Medulla oblongata (tissue), 1 donor: ENCODE results near the gene FGF14.

Experiments used
- DNase-seq: peaks from one replicate; pipeline ENCODE4 v3.0.0-alpha.2; 2015; ENCODE audit errors: extremely low spot score

Gene FGF14

GRCh38 chr13:101931186-101931585 lies 470.7 kb downstream of the FGF14 start:
- no peak for DNase-seq

- DNase-seq, result no peak
These were observed 471.5 kb downstream of the FGF14 start for GRCh38 chr13:101930331-101930730.

DNA sequence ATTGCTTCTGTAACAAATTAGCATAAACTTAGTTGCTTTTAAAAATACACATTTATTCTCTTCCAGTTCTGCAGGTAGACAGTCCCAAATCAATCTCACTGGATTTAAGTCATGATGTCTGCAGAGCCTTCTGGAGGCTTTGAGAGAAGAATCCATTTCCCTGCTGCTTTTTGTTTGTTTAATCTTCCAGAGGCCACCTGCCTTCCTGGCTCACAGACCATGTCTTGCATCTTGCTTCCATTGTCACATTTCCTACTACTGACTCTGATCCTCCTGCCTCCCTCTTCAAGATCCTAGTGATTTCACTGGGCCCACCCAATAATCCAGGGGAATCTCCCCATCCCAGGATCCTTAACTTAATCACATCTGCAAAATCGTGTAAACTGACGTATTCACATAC lies 476.1 kb downstream of the FGF14 start:
- no peak for DNase-seq

- DNase-seq, result peak; percentile 10
These were observed 482.2 kb downstream of the FGF14 start for GRCh38 chr13:101919541-101920181.

- peak; percentile 16 for DNase-seq
These were observed 483.8 kb downstream of the FGF14 start for GRCh38 chr13:101917833-101918661.

DNA sequence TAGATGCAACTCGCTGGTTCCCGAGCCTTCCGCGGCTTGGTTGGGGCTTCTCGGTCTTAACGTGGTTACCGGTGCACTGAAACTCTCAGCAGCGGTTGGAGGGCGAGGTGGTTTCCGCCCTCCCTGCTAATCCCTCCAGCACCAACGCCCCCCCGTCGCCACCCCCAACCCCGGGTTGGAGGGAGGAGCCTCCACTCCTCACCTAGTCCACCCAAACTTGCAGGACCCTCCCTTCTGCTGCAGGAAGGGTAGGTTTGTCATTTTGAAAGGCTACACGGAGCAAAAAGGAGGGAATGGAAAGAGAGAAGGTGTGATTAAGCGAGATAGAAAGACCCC lies 484.4 kb downstream of the FGF14 start:
- no peak for DNase-seq

DNA sequence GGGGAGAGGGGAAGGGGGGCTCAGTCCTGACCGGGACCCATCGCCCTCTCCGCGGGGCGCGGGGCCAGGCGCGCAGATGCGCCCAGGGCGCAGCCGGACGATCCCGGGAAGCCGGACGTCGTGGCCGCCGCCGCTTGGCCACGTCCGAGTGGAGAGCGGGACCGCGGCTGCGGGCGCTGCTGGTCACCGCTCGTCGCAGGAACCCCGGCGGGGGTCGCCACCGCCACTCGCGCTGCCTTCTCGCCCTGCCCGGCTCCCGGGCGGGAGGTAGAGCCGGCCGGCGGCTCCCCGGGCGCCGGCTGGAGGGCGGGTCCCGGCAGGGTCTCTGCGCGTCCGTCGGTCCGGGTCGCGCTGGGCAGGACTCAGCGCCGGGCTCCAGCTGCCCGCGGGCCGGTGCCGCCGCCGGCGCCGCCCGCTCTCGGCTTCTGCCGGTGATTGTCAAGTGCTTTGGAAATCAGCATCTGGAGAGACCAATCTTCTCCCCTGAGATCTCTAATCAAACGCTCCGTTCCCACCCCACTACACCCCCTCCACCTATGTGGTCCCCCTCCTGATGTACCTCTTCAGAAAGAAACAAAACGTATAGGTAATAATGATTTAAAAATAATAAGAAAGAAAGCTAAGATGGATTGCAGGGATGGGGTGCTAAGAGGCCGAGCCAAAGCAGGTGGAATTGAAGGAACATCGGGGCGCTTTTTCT lies 484.9 kb downstream of the FGF14 start:
- no peak for DNase-seq

DNA sequence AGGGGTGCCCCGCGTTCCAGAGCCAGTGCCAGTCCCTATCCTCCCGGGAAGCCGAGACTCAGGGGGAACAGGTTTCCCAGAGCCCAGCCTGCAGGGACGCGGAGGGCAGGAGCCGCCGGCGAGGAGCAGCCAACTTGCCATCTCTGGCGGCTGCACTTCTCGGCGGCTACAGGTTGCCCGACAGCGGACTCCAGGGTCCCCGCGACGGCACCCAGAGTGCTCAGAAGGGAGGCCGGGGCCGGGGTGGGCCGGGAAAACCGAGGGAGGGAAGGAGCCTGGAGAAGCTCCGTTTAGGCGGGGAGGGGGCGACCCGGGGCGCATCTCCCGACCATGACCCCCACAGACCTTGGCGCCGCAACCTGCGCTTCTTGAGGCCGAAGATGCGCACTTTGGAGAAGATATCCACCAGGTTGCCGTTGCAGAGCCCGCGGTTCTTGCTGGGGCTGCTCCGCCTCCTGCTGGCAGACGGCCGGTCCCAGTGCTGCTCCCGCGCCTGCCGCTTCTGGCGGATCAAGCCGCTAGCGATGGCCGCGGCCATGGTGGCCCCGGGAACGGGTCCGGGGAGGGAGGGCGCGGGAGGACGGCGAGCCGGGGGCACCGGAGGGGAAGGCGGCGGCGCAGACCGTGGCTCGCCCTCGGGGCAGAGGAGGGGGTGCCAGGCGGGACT lies 485.6 kb downstream of the FGF14 start:
- no peak for DNase-seq

- DNase-seq, result no peak
These were observed 486.1 kb downstream of the FGF14 start for GRCh38 chr13:101915755-101916107.

- DNase-seq, result no peak
These were observed 486.5 kb downstream of the FGF14 start for GRCh38 chr13:101915331-101915730.

DNA sequence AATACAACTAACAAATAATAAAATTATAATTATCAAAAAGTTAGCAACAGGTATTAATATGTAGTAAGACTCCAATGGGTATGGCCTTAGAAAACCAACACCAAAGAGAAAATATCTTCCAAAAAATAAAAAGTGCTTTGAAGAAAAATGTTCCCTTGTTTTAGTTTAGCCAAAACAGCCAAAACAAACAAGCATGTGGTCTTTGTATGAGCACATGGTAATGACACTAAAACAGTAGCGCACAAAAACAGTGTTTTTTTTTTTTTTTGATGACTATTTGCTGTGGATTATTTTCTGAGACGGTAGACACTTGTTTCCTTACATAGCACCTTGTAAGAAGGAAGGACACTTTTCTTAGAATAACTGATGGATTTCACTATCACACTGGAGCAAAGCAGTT lies 490.1 kb downstream of the FGF14 start:
- no peak for DNase-seq

DNA sequence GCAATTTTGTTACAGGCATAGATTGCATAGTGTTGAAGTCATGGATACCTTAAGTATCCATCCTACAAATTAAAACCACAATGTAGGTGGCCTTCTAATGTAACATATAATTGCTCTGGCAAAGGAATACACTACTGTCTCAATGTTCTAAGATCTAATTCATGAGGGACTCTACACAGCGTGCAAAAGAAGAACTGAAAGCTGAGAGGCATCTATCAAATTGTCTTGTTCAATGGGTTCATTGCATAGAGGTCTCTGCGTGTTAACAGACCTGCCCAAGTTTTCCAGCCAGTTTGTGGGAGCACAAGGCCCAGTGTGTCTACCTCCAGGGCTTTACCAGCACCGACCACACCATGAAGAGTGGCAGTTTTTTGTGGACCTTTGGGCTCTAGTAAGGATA lies 498.0 kb downstream of the FGF14 start:
- DNase-seq, result no peak

GRCh38 chr13:101898676-101899075 lies 503.2 kb downstream of the FGF14 start:
- no peak for DNase-seq

- DNase-seq, result no peak
These were observed 505.3 kb downstream of the FGF14 start for GRCh38 chr13:101896541-101896940.

- no peak for DNase-seq
These were observed 508.8 kb downstream of the FGF14 start for GRCh38 chr13:101893021-101893420.

DNA sequence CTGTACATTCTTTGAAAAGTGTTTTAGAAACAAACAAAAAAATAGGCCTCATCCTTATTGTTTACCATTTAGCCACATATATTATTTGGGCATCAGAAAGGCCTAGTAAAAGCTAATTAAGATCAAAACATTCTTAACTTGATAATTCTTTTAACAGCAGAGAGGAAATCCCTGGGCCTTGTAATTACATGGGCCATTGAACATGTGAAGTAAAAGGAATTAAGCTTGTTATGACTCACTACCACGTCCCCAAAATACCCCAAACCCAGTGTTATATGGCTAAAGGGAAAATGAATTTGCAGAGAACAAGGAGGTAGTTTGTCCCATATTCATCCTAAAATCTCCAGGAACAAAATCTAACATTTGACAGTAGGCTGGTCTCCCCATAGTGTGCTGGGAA lies 509.6 kb downstream of the FGF14 start:
- DNase-seq, result no peak

GRCh38 chr13:101881593-101881992 lies 520.3 kb downstream of the FGF14 start:
- DNase-seq, result no peak

DNA sequence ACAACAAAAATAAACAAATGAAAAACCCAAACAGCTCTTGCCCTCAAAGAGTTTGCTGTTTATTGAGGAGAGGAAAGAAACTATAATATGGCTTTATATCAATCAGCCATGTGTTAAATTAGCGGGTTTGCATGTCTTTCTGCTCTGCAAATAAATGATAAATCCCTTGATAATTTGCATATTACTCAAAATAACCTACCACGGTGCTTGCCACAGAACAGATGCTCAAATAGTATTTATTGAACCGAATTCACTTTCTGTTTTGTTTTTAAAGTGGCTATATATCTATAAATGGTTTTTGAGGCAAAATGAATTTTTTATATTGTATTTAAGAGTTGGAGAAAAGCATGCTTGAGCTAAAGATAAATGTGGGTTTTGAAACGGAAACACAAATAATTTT lies 521.3 kb downstream of the FGF14 start:
- DNase-seq, result no peak

DNA sequence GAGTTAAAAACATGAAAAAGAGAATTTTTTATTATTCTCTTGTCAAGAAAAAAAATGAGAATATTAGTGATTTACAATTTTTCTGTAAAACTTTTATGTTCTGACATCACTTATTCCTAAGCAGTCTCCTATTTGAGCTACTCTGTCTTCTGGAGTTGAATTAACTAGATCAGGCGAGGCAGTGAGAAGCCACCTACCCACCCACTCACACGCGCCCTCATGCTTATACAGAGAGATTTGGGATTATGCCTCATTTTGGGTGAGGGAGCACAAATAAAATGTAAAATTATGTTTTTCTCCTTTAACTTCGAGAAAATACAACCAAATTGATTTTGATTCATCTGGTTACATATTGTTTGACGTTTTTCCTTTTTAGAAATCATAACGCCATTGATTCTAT lies 524.9 kb downstream of the FGF14 start:
- DNase-seq, result no peak

DNA sequence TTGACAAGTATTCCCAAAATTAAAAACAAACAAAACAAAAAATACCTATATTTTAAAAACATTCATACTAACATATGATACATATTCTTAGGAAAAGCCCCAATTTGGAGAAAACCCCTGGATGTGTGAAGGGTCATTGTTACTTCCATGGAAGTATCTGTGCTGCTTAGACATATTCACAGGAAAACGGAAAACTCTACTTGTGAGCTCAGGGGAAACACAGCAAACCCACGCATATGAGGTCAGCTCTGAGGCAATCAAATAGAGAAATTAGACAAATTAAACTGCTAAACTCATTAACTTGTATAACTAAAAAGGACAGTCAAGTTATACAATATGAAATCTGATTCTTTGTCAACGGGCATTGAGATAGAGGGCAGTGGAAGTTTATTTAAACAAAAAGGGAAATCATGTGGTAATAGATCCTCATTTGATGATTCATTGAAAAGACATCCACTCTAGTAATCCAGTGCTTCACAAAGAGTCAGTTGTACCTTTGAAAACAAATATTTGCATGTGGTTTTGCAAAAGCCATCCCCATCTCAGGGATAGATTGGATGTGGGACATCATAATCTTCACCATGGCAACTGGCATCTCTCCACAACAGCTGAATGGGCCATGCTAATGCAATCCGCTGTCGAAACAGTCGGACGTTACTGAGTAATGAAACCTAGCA lies 526.0 kb downstream of the FGF14 start:
- peak; percentile 4 for DNase-seq

DNA sequence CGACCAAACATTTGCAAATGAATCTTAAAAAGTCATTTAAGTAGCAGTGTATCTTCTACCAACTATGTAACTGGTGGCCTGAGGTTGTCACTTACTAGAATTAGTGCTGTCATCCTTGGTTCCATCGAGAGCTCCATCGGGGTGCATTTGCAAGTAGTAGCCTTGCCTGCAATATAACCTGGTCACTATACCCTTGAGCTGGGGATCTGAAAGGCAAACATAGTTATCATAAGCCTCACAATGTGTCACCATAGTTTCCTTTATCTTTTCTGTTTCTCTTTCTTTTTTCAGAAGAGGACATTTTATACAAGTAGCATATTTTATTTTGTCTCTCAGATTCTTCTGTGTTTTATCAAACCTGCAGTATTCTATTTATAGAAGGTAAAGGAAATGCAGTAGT lies 526.8 kb downstream of the FGF14 start:
- DNase-seq, result no peak

GRCh38 chr13:101869553-101869952 lies 532.3 kb downstream of the FGF14 start:
- DNase-seq, result no peak
